PC-9 (cell line): ENCODE data around the gene VWA2. TPM values are rescaled to one million over a fixed set of nuclear protein-coding genes. Genes with fewer than 3 reads are reported as not detected.

ENCODE experiments used
- BruUV-seq: library from RNA; stranded (reverse); fragments of 400-500 nt; replicated peaks from 2 replicates; lab custom pipeline; 2021; lab: Mats Ljungman, UMichigan
- CTCF ChIA-PET: fragments of 300-600 bp; sonication (Branson Sonifier 250); formaldehyde crosslinking; loops from one replicate; lab custom pipeline; 2022; ENCODE audit warnings: antibody characterized with exemption; lab: Charles Lee
- POLR2A ChIA-PET: fragments of 300-600 bp; sonication (Branson Sonifier 250); formaldehyde crosslinking; loops from one replicate; lab custom pipeline; 2022; ENCODE audit warnings: antibody characterized with exemption; ENCODE audit not compliant: unreplicated experiment; lab: Charles Lee
- DNase-seq, 2 experiments: peaks; one replicate each; pipeline versions ENCODE4 v3.0.0 to v3.0.0-alpha.2; 2015 to 2022; ENCODE audit warnings: mixed read lengths in 1 of 2
- H2AFZ ChIP-seq: fragments of 200-600 bp; sonication (generic); 2 replicates; pipeline ENCODE4 v1.8.1; 2017; ENCODE audit warnings: antibody characterized with exemption
- H3F3A ChIP-seq: fragments of 200-600 bp; sonication (generic); 2 replicates; pipeline ENCODE4 v1.8.1; 2017; ENCODE audit warnings: antibody characterized with exemption, mild to moderate bottlenecking, low read depth; ENCODE audit not compliant: insufficient read depth
- H3K27ac ChIP-seq: fragments of 200-600 bp; sonication (generic); 2 replicates; pipeline ENCODE4 v1.6.1; 2016; ENCODE audit warnings: mixed run types
- H3K27me3 ChIP-seq: fragments of 200-600 bp; sonication (generic); 2 replicates; pipeline ENCODE4 v1.6.1; 2016; ENCODE audit warnings: low read depth, mixed run types; ENCODE audit not compliant: insufficient read depth
- H3K36me3 ChIP-seq: fragments of 200-600 bp; sonication (generic); 2 replicates; pipeline ENCODE4 v1.6.1; 2016; ENCODE audit warnings: low read depth, mixed run types
- H3K4me1 ChIP-seq: fragments of 200-600 bp; sonication (generic); replicated peaks from 2 replicates; pipeline ENCODE4 v1.6.1; 2016; ENCODE audit warnings: mixed run types; ENCODE audit not compliant: insufficient read depth
- H3K4me2 ChIP-seq: fragments of 200-600 bp; sonication (generic); 2 replicates; pipeline ENCODE4 v1.6.1; 2017; ENCODE audit warnings: mixed run types
- H3K4me3 ChIP-seq: fragments of 200-600 bp; sonication (generic); 2 replicates; pipeline ENCODE4 v1.6.1; 2016; ENCODE audit warnings: mixed run types
- H3K79me2 ChIP-seq: fragments of 200-600 bp; sonication (generic); 2 replicates; pipeline ENCODE4 v1.6.1; 2017; ENCODE audit warnings: low read depth, mixed run types
- H3K9me2 ChIP-seq: fragments of 200-600 bp; sonication (generic); 2 replicates; pipeline ENCODE4 v1.8.1; 2017; ENCODE audit warnings: mild to moderate bottlenecking; ENCODE audit not compliant: insufficient read depth
- H3K9me3 ChIP-seq: fragments of 200-600 bp; sonication (generic); 2 replicates; pipeline ENCODE4 v1.8.1; 2016; ENCODE audit warnings: low read depth; ENCODE audit not compliant: insufficient read depth
- H4K20me1 ChIP-seq: fragments of 200-600 bp; sonication (generic); 2 replicates; pipeline ENCODE4 v1.8.1; 2017; ENCODE audit not compliant: insufficient read depth
- CTCF ChIP-seq: fragments of 200-600 bp; sonication (generic); conservative IDR thresholded peaks from 2 replicates; pipeline ENCODE4 v1.6.1; 2017; ENCODE audit warnings: mixed run types, antibody characterized with exemption, mild to moderate bottlenecking, moderate library complexity
- EZH2 ChIP-seq: fragments of 200-600 bp; sonication (generic); IDR thresholded peaks from 2 replicates; pipeline ENCODE4 v1.8.0; 2017; ENCODE audit warnings: antibody characterized with exemption, low read depth
- intact Hi-C: fragments of 100-400 bp; cut with micrococcal nuclease; formaldehyde crosslinking; loops from one replicate; pipeline ENCODE4 v1.10.0; 2022; ENCODE audit not compliant: unreplicated experiment
- total RNA-seq: library from RNA; stranded (reverse); gene quantifications from 2 replicates; pipeline ENCODE4 v1.2.3, GENCODE V29; 2021

VWA2 gene
- total RNA-seq, 1 experiment from 2014 or later: 0.48 TPM

- H4K20me1 ChIP-seq: no peaks in the 10 kb centered on the region
- no peak overlapping the region for H3K4me2 ChIP-seq
- no peaks in the 10 kb centered on the region for H3F3A ChIP-seq
- no peak overlapping the region for H2AFZ ChIP-seq
- ChIA-PET POLR2A (no interaction called here), CTCF (no interaction called here)
- BruUV-seq: no TSS peak
- TF ChIP-seq CTCF (no peak), EZH2 (no peak)
- H3K9me3 ChIP-seq: no peaks in the 10 kb centered on the region
- no peaks in the 10 kb centered on the region for H3K27me3 ChIP-seq
- H3K4me1 ChIP-seq: no peaks in the 10 kb centered on the region
- DNase-seq: no peak
- no peak overlapping the region for H3K4me3 ChIP-seq
- intact Hi-C loops: no loop called here
- no peak overlapping the region for H3K27ac ChIP-seq
- H3K9me2 ChIP-seq: no peaks in the 10 kb centered on the region
- no peaks in the 10 kb centered on the region for H3K36me3 ChIP-seq
- no peaks in the 10 kb centered on the region for H3K79me2 ChIP-seq
Measured at GRCh38 chr10:114328441-114328812, 89.4 kb downstream of the VWA2 start.

GRCh38 chr10:114328874-114329273 lies 89.8 kb downstream of the VWA2 start:
- ChIA-PET CTCF (no interaction called here), POLR2A (no interaction called here)
- Histone ChIP-seq H4K20me1 (no peaks in the 10 kb centered on the region), H3K27ac (no peak overlapping the region), H3K4me2 (no peak overlapping the region), H3F3A (no peaks in the 10 kb centered on the region), H3K79me2 (no peaks in the 10 kb centered on the region), H2AFZ (no peak overlapping the region), H3K4me3 (no peak overlapping the region), H3K27me3 (no peaks in the 10 kb centered on the region), H3K9me3 (no peaks in the 10 kb centered on the region), H3K9me2 (no peaks in the 10 kb centered on the region), H3K36me3 (no peaks in the 10 kb centered on the region), H3K4me1 (no peaks in the 10 kb centered on the region)
- DNase-seq: no peak
- intact Hi-C loops: no loop called here
- TF ChIP-seq EZH2 (no peak), CTCF (no peak)
- no TSS peak for BruUV-seq

GRCh38 chr10:114329634-114330365 lies 90.7 kb downstream of the VWA2 start:
- Histone ChIP-seq H3K79me2 (no peaks in the 10 kb centered on the region), H3K9me3 (no peaks in the 10 kb centered on the region), H3F3A (no peaks in the 10 kb centered on the region), H3K27me3 (no peaks in the 10 kb centered on the region), H3K4me3 (no peak overlapping the region), H4K20me1 (no peaks in the 10 kb centered on the region), H3K27ac (no peak overlapping the region), H3K4me2 (no peak overlapping the region), H2AFZ (no peak overlapping the region), H3K9me2 (no peaks in the 10 kb centered on the region), H3K4me1 (no peaks in the 10 kb centered on the region), H3K36me3 (no peaks in the 10 kb centered on the region)
- ChIA-PET CTCF (no interaction called here), POLR2A (no interaction called here)
- intact Hi-C loops: no loop called here
- BruUV-seq: no TSS peak
- DNase-seq: no peak
- TF ChIP-seq CTCF (no peak), EZH2 (no peak)
